ENCODE data around the gene GALNT10.
"Not testable (repeated sequence)": the region's sequence is repeated elsewhere in the genome, so short reads cannot be mapped to it uniquely, and the experiment has no call there.

Gene GALNT10, protein sequence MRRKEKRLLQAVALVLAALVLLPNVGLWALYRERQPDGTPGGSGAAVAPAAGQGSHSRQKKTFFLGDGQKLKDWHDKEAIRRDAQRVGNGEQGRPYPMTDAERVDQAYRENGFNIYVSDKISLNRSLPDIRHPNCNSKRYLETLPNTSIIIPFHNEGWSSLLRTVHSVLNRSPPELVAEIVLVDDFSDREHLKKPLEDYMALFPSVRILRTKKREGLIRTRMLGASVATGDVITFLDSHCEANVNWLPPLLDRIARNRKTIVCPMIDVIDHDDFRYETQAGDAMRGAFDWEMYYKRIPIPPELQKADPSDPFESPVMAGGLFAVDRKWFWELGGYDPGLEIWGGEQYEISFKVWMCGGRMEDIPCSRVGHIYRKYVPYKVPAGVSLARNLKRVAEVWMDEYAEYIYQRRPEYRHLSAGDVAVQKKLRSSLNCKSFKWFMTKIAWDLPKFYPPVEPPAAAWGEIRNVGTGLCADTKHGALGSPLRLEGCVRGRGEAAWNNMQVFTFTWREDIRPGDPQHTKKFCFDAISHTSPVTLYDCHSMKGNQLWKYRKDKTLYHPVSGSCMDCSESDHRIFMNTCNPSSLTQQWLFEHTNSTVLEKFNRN

DNA sequence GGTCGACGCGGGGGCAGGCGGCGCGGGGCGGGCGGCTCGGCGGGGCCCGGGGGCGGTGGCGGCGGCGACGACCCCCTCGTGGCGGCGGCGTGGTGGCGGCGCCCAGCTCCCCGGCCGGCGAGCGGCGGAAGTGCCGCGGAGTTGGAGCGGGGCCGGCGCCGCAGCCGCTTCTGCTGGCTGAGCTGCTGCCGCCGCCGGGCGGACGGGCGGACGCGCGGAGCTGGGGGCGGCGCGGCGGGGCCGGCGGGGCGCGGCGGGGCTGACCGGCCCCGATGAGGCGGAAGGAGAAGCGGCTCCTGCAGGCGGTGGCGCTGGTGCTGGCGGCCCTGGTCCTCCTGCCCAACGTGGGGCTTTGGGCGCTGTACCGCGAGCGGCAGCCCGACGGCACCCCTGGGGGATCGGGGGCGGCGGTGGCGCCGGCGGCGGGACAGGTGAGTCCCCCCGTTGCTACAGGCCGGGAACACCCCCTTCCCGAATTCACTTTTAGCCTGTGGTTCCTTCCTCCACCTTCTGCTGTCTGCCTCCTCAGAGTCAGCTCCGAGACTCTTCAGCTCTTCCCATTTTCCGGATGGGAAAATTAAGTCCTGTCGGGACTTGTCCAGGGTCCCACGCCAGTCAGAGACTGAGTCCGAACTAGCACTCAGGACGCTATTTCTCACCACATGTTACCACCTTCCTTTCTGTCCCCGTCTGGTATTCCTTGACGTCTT is at the start of gene GALNT10:
Gene GALNT10 (plus strand): TSS at position 139 of the 710 bp plus-strand sequence. CDS start 134 bp downstream, at position 273.
- intact Hi-C loops (cut with DNase I) = loop anchor here (5.0 to 10.0 kb wide), 2 partner anchors 114 to 217 kb away; no protein-coding TSS in a partner anchor
- peak; percentile 38 to 93 (median 52) for DNase-seq

DNA sequence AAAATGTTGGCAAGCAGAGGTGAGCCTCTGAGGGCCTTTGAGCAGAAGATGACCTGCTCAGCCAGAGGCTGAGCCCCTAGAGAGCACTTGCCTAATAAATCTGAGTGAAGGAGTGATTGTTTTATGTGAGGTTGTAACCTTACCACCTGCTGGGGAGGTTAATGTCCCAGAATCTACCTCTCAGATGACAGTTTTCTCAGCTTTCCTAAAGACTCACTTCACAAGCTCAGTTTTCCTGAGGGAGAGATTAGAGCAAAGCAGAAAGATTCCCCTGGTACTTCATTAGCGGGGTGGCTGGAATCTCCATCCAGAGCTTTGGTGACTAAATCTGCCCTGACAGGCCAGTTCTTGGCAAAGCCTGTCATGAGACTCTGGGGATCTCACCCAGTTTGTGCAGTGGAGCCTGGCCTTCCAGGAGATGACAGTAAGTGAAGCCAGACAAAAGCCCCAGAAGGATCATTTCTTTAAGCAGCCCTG is 48.8 kb upstream of the GALNT10 start:
- intact Hi-C loops (cut with DNase I) = no loop called here
- DNase-seq = no peak

DNA sequence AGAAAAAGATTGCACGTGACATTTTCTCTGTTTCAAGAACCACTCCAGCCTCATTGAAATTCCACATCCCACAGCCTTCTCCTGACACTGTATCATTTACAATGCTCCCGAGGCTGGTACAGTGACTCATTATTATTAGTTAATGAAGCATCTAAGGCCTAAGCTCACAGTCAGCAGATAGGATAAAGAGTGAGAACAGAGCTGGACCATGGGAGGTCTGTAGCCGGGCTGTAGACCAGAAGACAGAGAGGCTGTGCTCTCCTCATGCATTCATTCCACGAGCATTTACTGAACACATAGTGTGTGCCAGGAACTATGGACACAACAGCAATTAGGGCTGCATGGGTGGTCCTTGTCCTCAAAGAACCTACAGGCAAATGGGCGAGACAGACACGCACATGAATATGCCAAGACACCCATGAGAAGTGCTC is 47.3 kb upstream of the GALNT10 start:
- no peak for DNase-seq

DNA sequence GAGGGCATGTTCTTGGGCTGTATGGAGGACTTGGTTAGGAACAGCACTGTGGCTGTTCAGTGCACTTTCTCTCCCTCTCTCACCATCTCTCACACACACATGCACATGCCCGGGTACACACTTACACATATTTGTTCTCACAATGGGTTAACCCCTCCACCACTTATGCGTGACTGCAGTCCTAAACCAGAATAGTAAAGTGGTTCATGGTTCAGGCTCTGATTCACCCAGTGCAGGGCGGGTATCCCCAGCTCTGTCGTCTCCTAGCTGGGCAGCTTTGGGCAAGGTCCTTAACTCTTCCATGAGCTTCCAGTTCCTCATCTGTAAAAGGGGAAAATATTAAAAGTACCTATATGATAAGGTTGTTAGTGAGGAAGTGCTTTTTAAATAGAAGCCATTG is 45.3 kb upstream of the GALNT10 start:
- intact Hi-C loops (cut with DNase I) = no loop called here
- DNase-seq = no peak

More for the DNA sequence above, 47.3 kb upstream of the GALNT10 start:
- intact Hi-C loops (cut with DNase I) = no loop called here

- no peak for DNase-seq
- intact Hi-C loops (cut with DNase I) = no loop called here
These were observed 44.1 kb upstream of the GALNT10 start for GRCh38 chr5:154146409-154146808.

DNA sequence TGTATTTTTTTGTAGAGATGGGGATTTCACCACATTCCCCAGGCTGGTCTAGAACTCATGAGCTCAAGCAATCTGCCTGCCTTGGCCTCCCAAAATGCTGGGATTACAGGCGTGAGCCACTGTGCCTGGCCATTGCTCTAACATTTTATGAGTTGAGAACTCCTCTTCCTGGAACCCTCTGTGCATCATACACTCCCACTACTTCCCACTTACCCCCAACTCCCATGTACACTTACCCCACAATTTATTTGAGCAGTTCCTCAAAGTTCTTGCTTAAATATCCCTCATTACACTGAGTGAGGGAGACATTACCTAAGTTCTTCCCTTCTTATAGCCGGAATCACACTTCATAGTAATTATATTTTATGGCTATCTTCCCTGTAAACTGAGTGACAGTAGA is 42.9 kb upstream of the GALNT10 start:
- DNase-seq = no peak
- intact Hi-C loops (cut with DNase I) = no loop called here

- DNase-seq; intact Hi-C loops (cut with DNase I): not testable (repeated sequence)
These were observed 40.1 kb upstream of the GALNT10 start for GRCh38 chr5:154150471-154150870.

GRCh38 chr5:154157483-154158378 is 32.8 kb upstream of the GALNT10 start:
- no peak for DNase-seq
- intact Hi-C loops (cut with DNase I) = no loop called here

- DNase-seq = no peak
- intact Hi-C loops (cut with DNase I) = no loop called here
These were observed 32.2 kb upstream of the GALNT10 start for GRCh38 chr5:154158379-154158737.

DNA sequence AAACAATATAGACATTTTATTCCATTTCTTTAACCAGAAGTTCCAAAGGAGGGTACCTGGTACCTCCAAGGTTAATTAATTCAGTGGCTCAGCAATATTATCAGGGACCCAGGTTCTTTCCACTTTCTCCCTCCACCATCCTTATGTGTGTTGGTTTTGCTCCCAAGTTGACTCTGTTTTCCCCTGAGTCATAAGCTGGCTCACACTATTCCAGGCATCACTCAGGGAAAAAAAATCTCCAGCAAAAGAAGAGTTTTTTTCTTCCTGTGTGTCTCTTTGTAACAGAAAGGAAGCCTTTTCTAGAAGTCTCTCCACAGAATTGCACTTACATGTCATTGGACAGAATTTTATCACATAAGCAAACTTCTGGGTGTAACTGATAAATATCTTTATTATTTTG is 31.2 kb upstream of the GALNT10 start:
- intact Hi-C loops (cut with DNase I) = no loop called here
- no peak for DNase-seq

DNA sequence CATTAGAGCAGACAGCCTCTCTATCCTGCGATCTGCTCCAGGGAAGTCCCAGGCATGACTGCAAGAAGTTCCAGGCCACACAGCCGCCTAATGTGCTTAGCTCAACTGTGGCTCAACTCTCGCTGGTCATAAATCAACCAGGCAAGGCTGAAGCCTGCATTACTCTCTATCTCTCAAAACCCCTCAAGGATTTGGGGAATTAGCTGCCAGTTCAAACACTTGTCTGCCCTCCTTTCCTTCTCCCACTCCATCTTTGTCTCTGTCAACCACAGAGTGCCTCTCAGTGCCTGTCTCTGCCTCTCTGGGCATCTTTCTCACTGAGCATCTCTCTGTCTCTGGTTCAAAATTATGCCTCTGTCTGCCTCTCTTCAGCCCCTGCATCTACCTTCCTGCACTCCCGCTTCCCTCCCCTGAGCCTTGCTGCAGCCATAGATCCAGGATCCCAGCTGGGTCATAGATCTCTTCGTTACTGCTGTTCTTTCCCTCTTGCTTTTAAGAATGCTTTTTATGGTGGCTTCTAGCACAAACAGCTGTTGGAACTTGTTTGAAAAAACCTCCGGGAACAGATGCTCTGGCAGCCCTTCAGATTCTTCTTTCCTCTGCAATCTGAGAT is 27.9 kb upstream of the GALNT10 start:
- DNase-seq = peak in 1 of 10 donors; percentile 26
- intact Hi-C loops (cut with DNase I) = no loop called here

DNA sequence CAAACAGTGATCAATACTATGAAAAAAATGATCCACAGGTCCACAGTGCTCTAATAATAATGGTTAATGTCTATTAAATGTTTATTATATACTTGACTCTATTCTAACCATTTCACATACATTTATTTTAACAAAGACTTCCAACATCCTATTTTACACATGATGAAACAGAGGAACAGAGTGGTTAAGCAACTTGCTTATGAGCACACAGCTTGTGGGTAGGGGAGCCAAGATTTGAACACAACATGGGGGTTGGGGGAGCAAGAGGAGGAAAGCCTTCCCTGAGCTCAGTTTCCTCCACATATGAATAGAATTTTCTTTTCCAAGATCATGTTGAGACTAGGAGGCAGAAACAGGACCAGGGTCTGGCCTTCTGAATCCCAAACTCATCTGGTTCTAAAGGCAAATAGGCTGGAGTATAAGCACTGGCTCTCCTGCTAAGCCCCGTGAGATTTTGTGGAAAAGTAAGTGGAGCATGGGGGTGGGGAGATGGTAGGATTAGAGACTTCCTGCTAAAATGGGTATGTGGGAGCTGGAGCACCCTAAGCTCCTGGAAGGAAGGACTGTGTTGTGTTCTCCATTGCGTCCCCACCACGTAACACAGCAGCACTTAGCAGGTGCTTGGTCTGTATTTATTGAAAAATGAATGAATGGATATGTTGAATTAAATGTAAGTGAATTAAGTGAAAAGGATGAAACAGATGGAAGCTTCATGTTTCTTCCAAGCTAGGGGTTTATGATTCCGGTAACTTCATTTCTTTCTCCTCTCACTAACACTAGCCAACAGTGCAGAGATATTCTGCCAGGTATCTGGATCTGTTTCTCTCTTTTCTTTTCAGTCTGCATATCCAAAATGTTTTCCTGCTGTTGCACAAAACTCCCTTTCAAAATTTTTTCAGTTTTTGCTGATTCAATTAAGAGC is 26.9 kb upstream of the GALNT10 start:
- DNase-seq = no peak

DNA sequence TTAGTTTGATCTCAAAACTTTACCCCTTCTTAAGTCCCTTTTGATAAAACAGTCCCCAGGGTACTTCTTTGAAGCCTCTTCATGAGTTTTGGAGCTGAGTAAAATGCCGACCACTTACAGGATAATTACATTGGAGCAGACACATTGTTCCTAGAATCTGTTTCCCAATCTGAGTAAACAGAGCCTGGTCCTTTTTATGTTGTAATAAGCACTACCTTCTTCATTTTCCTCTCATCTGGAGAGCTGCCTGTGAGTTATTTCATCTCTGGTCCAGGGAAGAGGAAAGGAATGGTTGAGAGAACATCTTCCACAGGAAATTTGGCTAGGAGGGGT is 26.3 kb upstream of the GALNT10 start:
- DNase-seq = no peak
- intact Hi-C loops (cut with DNase I) = no loop called here

More for the DNA sequence above, 26.9 kb upstream of the GALNT10 start:
- intact Hi-C loops (cut with DNase I) = no loop called here

GRCh38 chr5:154165886-154166285 is 24.6 kb upstream of the GALNT10 start:
- intact Hi-C loops (cut with DNase I) = no loop called here
- DNase-seq = peak in 1 of 10 donors; percentile 51

- no peak for DNase-seq
- intact Hi-C loops (cut with DNase I) = no loop called here
These were observed 23.4 kb upstream of the GALNT10 start for GRCh38 chr5:154166901-154167791.

GRCh38 chr5:154168395-154168794 is 22.1 kb upstream of the GALNT10 start:
- intact Hi-C loops (cut with DNase I) = no loop called here
- no peak for DNase-seq

GRCh38 chr5:154172785-154173184 is 17.7 kb upstream of the GALNT10 start:
- intact Hi-C loops (cut with DNase I) = no loop called here
- no peak for DNase-seq

DNA sequence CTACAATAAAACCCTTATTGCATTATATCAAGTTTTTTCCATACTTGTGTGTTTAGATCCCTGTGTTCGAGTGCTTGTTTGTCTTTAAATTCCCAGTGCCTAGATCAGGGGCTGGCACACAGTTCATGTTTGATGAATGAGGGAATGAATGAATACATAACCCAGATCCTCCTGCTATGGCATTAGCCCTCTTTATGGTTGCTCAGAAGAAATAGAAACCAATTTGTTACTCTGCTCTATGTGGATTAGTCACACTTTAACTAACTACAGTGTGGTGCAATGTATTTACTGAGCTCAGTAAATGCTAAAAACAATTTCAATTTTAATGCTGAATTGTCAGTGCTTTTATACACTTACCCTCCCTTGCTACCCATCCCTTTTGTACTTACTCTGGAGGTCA is 16.4 kb upstream of the GALNT10 start:
- intact Hi-C loops (cut with DNase I) = no loop called here
- no peak for DNase-seq

Data from posterior cingulate gyrus (tissue), 11 donors.